Esophagus muscularis mucosa (tissue), 4 donors: ENCODE results near the gene RBM28. TPM values are rescaled to one million over a fixed set of nuclear protein-coding genes. Genes with fewer than 3 reads are reported as not detected.
A peak's percentile ranks its signal among the peaks of the same experiment; 100 is the strongest.

Source experiments
- DNase-seq: peaks from one replicate; pipeline ENCODE4 v3.0.0-alpha.2; 2017; ENCODE audit errors: extremely low spot score
- H3K27ac ChIP-seq, 4 donors: fragments of 200-600 bp; sonication (generic); replicated peaks in 1 of 4; 1 replicate in 3 of 4; 2 replicates in 1 of 4; pipeline ENCODE4 v1.5.1; 2016 to 2019; ENCODE audit warnings: mild to moderate bottlenecking in 1 of 4
- H3K27me3 ChIP-seq, 4 donors: fragments of 200-600 bp; sonication (generic); one replicate each; pipeline versions ENCODE4 v1.5.1 to v1.6.0; 2016 to 2019
- H3K36me3 ChIP-seq, 4 donors: fragments of 200-600 bp; sonication (generic); one replicate each; pipeline ENCODE4 v1.5.1; 2016 to 2019
- H3K4me1 ChIP-seq, 4 donors: fragments of 200-600 bp; sonication (generic); one replicate each; pipeline ENCODE4 v1.5.1; 2016 to 2019
- H3K4me3 ChIP-seq, 4 donors: fragments of 200-600 bp; sonication (generic); 1 replicate in 2 of 4; 2 replicates in 2 of 4; pipeline ENCODE4 v1.5.1; 2016 to 2019; ENCODE audit warnings: mild to moderate bottlenecking in 4 of 4, moderate library complexity in 1 of 4
- H3K9me3 ChIP-seq, 4 donors: fragments of 200-600 bp; sonication (generic); 1 replicate in 3 of 4; 2 replicates in 1 of 4; pipeline ENCODE4 v1.5.1; 2016 to 2019
- CTCF ChIP-seq, 3 experiments: fragments of 200-600 bp in 2 of 3; fragments of 450-650 bp in 1 of 3; sonication (generic) in 2 of 3; IDR thresholded peaks; one replicate each; pipeline ENCODE4 v1.5.1; 2017 to 2019; ENCODE audit warnings: antibody characterized with exemption in 3 of 3, mild to moderate bottlenecking in 2 of 3, moderate library complexity in 1 of 3
- EP300 ChIP-seq: sonication (generic); formaldehyde crosslinking; IDR thresholded peaks from one replicate; pipeline ENCODE4 v1.6.1; 2017; ENCODE audit warnings: antibody characterized with exemption
- POLR2A ChIP-seq: fragments of 450-650 bp; IDR thresholded peaks from one replicate; pipeline ENCODE4 v1.6.1; 2017; ENCODE audit warnings: antibody characterized with exemption, moderate library complexity, mild to moderate bottlenecking, low read depth
- POLR2AphosphoS5 ChIP-seq, 2 donors: sonication (generic); formaldehyde crosslinking; IDR thresholded peaks; one replicate each; pipeline ENCODE4 v1.6.1; 2017; ENCODE audit warnings: antibody characterized with exemption in 2 of 2
- WGBS: methylation state at CpG from one replicate; pipeline ENCODE4 v1.1.5; 2018; 5-methylcytosine and 5-hydroxymethylcytosine counted together
- intact Hi-C: fragments of 100-400 bp; cut with DNase I; formaldehyde crosslinking; loops from one replicate; pipeline ENCODE4 v1.15.1; 2023
- total RNA-seq, 4 donors: library from RNA; depleted of rRNA; stranded (reverse); fragments of >200 nt; gene quantifications; one replicate each; pipeline versions ENCODE4 v1.1.0 to v1.2.1, GENCODE V29; 2016

The RBM28 gene
- total RNA-seq, 4 donors from 2014 or later: 13.3 to 16.6 (median 15.0) TPM

- peaks cover 0 to 3% (median 2%) of the 10 kb centered on the region in 4 donors for H3K9me3 ChIP-seq
- no peak overlapping the region for H3K27ac ChIP-seq
- 47% methylated on average over 3 of the region's 3 CpGs for WGBS
- H3K27me3 ChIP-seq: peaks cover 0 to 22% (median 7%) of the 10 kb centered on the region in 4 donors
- TF ChIP-seq EP300 (no peak), CTCF (IDR thresholded peaks at IDR 0.05) (no peak), POLR2A (no peak), POLR2AphosphoS5 (IDR thresholded peaks at IDR 0.05) (no peak)
- no peak overlapping the region for H3K4me3 ChIP-seq
- intact Hi-C loops: no loop called here
- no peaks in the 10 kb centered on the region for H3K36me3 ChIP-seq
- H3K4me1 ChIP-seq: peaks cover 14 to 19% (median 17%) of the 10 kb centered on the region in 4 donors
- no peak for DNase-seq
Observed at GRCh38 chr7:128274884-128275603, 68.7 kb downstream of the RBM28 start.

GRCh38 chr7:128274246-128274883 lies 69.3 kb downstream of the RBM28 start:
- no peak overlapping the region for H3K4me3 ChIP-seq
- TF ChIP-seq EP300 (no peak), POLR2AphosphoS5 (IDR thresholded peaks at IDR 0.05) (no peak), CTCF (IDR thresholded peaks at IDR 0.05) (no peak), POLR2A (no peak)
- H3K27me3 ChIP-seq: peaks cover 0 to 26% (median 7%) of the 10 kb centered on the region in 4 donors
- H3K9me3 ChIP-seq: no peaks in the 10 kb centered on the region
- H3K27ac ChIP-seq: no peak overlapping the region
- 88% methylated on average over 4 of the region's 4 CpGs for WGBS
- H3K36me3 ChIP-seq: no peaks in the 10 kb centered on the region
- no peak for DNase-seq
- peaks cover 14 to 19% (median 17%) of the 10 kb centered on the region in 4 donors for H3K4me1 ChIP-seq
- intact Hi-C loops: no loop called here

- intact Hi-C loops: no loop called here
- no peaks in the 10 kb centered on the region for H3K36me3 ChIP-seq
- peak overlapping the region; percentile 7 to 49 (median 33) for H3K4me3 ChIP-seq
- H3K9me3 ChIP-seq: no peaks in the 10 kb centered on the region
- 40% methylated on average over 25 of the region's 30 CpGs for WGBS
- no peak overlapping the region for H3K27ac ChIP-seq
- peaks cover 19 to 26% (median 24%) of the 10 kb centered on the region in 4 donors for H3K4me1 ChIP-seq
- no peak for DNase-seq
- TF ChIP-seq POLR2AphosphoS5 (IDR thresholded peaks at IDR 0.05) (no peak), CTCF (IDR thresholded peaks at IDR 0.05) (no peak), POLR2A (no peak), EP300 (no peak)
- peaks cover 0 to 31% (median 7%) of the 10 kb centered on the region in 4 donors for H3K27me3 ChIP-seq
Observed at GRCh38 chr7:128271942-128272481, 71.7 kb downstream of the RBM28 start.

- intact Hi-C loops: no loop called here
- Histone ChIP-seq H3K27ac (no peak overlapping the region), H3K4me3 (peak overlapping the region; percentile 7 to 49 (median 33)), H3K4me1 (peaks cover 23 to 31% (median 29%) of the 10 kb centered on the region in 4 donors), H3K27me3 (peaks cover 0 to 31% (median 7%) of the 10 kb centered on the region in 4 donors), H3K9me3 (no peaks in the 10 kb centered on the region), H3K36me3 (no peaks in the 10 kb centered on the region)
- no peak for DNase-seq
- TF ChIP-seq EP300 (no peak), CTCF (IDR thresholded peaks at IDR 0.05) (no peak), POLR2A (no peak), POLR2AphosphoS5 (IDR thresholded peaks at IDR 0.05) (no peak)
- 30% methylated on average over 10 of the region's 37 CpGs for WGBS
Observed at GRCh38 chr7:128271471-128271941, 72.2 kb downstream of the RBM28 start.
